Measurements from ENCODE around the gene OR14K1.
"Not testable (repeated sequence)": the region's sequence is repeated elsewhere in the genome, so short reads cannot be mapped to it uniquely, and the experiment has no call there.

The OR14K1 gene
- total RNA-seq = 0 to 0.03 (median 0) reads per million in 18 experiments

- no peak for DNase-seq
These were observed at the start of gene OR14K1 for GRCh38 chr1:247738315-247738714. Gene OR14K1 (plus strand): TSS chr1:247738615. CDS start chr1:247738615, 0 bp downstream.

- no peak for DNase-seq
These were observed 37.1 kb upstream of the OR14K1 start for GRCh38 chr1:247701338-247701737.

- not testable (repeated sequence) for DNase-seq
These were observed 27.7 kb upstream of the OR14K1 start for GRCh38 chr1:247710681-247711080.

GRCh38 chr1:247713753-247714152 is 24.7 kb upstream of the OR14K1 start:
- no peak for DNase-seq

GRCh38 chr1:247716546-247716945 is 21.9 kb upstream of the OR14K1 start, which contains the start of gene OR6F1:
Gene OR6F1 (minus strand): TSS chr1:247716646. CDS start chr1:247712755, 3,891 bp downstream.
- no peak for DNase-seq

- DNase-seq = no peak
These were observed 17.2 kb upstream of the OR14K1 start for GRCh38 chr1:247721222-247721621.

GRCh38 chr1:247740721-247741120 is 2.3 kb downstream of the OR14K1 start:
- no peak for DNase-seq

GRCh38 chr1:247741756-247742155 is 3.3 kb downstream of the OR14K1 start:
- no peak for DNase-seq

GRCh38 chr1:247742215-247742760 is 3.9 kb downstream of the OR14K1 start:
- not testable (repeated sequence) for DNase-seq

GRCh38 chr1:247746391-247746935 is 8.0 kb downstream of the OR14K1 start:
- DNase-seq = no peak

GRCh38 chr1:247747616-247748015 is 9.2 kb downstream of the OR14K1 start:
- DNase-seq = no peak

GRCh38 chr1:247748041-247748440 is 9.6 kb downstream of the OR14K1 start, which contains the start of gene OR14A2:
Gene OR14A2 (minus strand): TSS chr1:247748141.
- DNase-seq = no peak

GRCh38 chr1:247749870-247750269 is 11.5 kb downstream of the OR14K1 start:
- DNase-seq = no peak

GRCh38 chr1:247754311-247754710 is 15.9 kb downstream of the OR14K1 start:
- not testable (repeated sequence) for DNase-seq

GRCh38 chr1:247760456-247760855 is 22.0 kb downstream of the OR14K1 start, which contains the start of gene OR1C1:
Gene OR1C1 (minus strand): TSS chr1:247760556. CDS start chr1:247758406, 2,150 bp downstream.
- no peak for DNase-seq

- no peak for DNase-seq
These were observed 31.2 kb downstream of the OR14K1 start for GRCh38 chr1:247769603-247770002.

All from inflammatory macrophage (primary cell).